G401 (cell line): Measurements from ENCODE around the gene EMILIN1. TPM values are rescaled to one million over a fixed set of nuclear protein-coding genes. Genes with fewer than 3 reads are reported as not detected.
"Not testable (repeated sequence)": the region's sequence is repeated elsewhere in the genome, so short reads cannot be mapped to it uniquely, and the experiment has no call there.

Experiments
- DNase-seq: peaks from one replicate; pipeline ENCODE4 v3.0.0-alpha.2; 2015; ENCODE audit warnings: low spot score
- in situ Hi-C: cut with HindIII; loops from 2 replicates; pipeline ENCODE4 v1.10.0; 2016; ENCODE audit warnings: low sequenced_read_pairs, mixed read lengths
- total RNA-seq: library from RNA; depleted of rRNA; stranded (reverse); fragments of >200 nt; shearing (Covaris generic); gene quantifications from 2 replicates; pipeline ENCODE4 v1.2.3, GENCODE V29; 2014

Gene EMILIN1
- total RNA-seq, 1 experiment from 2014 or later = 2.3 TPM

- DNase-seq, in situ Hi-C loops: not testable (repeated sequence)
Observed at GRCh38 chr2:27111392-27112078, 33.1 kb downstream of the EMILIN1 start.

GRCh38 chr2:27115519-27115918 lies 37.1 kb downstream of the EMILIN1 start:
- no peak for DNase-seq
- in situ Hi-C loops = no loop called here

DNA sequence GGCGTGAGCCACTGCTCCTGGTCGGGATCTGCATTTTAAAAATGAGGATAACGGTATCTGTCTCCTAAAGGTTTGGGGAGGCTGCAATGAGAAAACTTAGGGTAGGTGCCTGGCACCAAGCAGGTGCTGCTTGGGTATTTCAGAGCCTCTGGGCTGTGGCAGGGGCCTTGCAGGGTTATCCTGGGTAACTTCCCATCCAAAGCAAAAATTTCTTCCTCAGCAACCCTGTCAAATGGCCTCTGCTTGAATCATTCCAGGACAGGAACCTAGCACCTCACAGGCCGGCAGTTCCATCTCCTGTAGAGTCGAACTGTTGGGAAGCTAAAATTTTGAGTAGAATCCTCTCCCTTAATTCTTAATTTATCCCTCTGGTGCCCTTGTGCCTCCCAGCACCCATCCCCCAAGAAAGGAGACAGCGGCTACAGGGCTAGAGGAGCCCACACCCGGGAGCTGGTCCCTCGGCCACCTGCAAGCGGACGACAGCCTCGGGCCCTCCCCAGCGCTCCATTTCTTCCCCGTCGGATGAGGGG lies 39.6 kb downstream of the EMILIN1 start:
- in situ Hi-C loops = no loop called here
- peak; percentile 50 for DNase-seq

- peak; percentile 68 for DNase-seq
- in situ Hi-C loops = no loop called here
Observed at GRCh38 chr2:27118525-27119329, 40.3 kb downstream of the EMILIN1 start, which contains the start of gene CGREF1. TSS of gene CGREF1 (minus strand) at chr2:27119128. CDS start at chr2:27104366, 14,762 bp downstream.

GRCh38 chr2:27119330-27119670 lies 40.9 kb downstream of the EMILIN1 start:
- in situ Hi-C loops, DNase-seq: not testable (repeated sequence)

DNA sequence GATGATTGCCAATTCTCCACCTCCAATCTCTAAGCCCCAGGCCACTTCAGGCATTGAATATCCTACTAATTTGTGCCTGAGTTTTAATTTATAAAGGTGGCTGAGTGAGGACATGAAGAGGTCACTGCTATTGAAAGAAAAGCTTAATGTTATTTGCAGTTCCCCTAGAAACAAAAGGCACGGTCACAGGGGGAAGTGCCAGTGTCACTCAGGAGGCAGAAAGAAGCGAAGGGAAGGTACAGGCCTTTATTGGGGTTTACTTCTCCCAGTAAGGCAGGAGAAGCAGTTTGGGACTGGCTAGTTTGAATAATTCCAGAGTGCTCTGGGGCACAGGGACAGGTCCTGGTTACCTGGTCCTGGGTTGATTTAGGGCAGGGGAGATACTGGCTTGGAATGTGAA lies 43.5 kb downstream of the EMILIN1 start:
- in situ Hi-C loops = no loop called here
- no peak for DNase-seq

DNA sequence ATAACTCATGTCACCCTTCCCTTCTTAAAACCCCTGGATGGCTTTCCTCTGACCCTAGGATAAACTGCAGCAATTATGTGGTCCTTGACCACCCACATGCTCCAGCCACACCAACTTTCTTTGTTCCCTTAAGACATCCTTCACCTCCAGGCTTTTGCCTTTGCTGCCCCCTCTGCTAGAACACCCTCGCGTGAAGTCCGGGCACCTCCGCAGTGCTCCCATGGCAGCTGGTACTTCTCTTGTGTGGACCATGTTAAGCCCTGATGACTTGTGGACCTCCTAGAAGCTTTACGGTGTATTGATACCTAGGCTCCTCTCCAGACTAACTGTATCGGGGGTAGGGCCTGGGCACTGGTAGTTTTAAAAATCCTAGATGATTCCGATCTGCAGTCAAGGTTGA lies 44.4 kb downstream of the EMILIN1 start:
- DNase-seq = no peak
- in situ Hi-C loops = no loop called here

DNA sequence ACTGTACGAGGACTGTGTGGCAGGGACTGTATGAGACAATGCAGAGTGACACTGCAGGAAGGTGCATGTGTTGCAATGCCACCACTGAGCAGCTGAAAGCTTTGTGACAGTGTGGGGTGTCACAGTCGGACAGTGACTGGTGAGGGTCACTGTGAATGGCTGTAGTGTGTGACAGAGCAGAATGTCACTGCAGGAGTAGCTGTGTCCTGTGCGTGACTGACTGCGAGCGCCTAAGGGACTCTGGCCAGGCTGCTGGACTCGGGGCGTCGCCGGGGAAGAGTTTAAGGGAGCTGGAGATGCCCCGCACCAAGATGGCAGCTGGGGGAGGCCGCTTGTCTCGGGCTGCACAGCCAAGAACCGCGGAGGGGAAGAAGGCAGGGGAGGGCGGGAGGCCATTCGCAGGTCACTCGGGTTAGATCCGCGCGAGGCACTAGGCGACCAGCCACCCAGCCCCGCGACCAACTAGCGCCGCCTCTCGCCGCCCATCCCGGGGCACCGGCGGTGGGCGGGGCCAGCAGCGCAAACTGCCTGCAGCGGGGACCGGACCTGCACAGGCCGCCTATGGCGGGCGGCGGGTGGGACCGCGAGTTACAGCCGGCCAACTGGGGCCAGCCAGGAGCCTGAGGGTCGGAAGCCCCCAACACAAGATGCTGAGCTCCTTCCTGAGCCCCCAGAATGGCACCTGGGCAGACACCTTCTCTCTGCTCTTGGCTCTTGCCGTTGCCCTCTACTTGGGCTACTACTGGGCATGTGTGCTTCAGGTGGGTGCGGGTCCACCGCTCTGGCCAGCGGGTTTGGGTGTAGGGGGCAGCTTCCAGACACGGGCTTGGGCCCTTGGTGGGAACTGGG lies 45.1 kb downstream of the EMILIN1 start, which contains the start of gene ABHD1:
ABHD1 (plus strand) TSS at position 514 of the 849 bp plus-strand sequence; CDS start at position 648, 134 bp downstream.
- DNase-seq = peak; percentile 72

GRCh38 chr2:27125104-27125503 lies 46.7 kb downstream of the EMILIN1 start:
- in situ Hi-C loops = no loop called here
- no peak for DNase-seq

More for the DNA sequence above, 45.1 kb downstream of the EMILIN1 start, which contains the start of gene ABHD1:
- in situ Hi-C loops = no loop called here

DNA sequence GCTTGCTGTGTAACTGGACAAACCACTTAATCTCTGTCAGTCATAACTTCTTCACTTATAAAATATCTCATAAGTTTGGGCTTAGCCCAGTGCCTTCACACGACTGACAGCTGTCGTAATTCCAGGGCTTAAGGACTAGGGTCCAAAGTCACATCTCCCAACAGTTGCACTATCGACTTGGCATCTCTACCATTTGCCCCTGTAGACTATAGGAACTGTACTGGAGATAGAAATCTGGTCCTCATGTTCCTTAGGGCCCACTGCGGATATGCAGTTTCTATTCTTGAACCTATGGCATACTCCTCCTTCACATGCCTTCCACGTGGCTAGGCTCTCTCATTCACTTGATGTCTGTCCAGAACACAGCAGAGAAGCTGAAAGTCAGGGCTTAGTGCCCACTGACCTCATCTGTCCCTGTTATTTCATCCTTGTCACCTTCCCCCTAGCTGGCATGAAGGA lies 47.9 kb downstream of the EMILIN1 start:
- no peak for DNase-seq
- in situ Hi-C loops = no loop called here

DNA sequence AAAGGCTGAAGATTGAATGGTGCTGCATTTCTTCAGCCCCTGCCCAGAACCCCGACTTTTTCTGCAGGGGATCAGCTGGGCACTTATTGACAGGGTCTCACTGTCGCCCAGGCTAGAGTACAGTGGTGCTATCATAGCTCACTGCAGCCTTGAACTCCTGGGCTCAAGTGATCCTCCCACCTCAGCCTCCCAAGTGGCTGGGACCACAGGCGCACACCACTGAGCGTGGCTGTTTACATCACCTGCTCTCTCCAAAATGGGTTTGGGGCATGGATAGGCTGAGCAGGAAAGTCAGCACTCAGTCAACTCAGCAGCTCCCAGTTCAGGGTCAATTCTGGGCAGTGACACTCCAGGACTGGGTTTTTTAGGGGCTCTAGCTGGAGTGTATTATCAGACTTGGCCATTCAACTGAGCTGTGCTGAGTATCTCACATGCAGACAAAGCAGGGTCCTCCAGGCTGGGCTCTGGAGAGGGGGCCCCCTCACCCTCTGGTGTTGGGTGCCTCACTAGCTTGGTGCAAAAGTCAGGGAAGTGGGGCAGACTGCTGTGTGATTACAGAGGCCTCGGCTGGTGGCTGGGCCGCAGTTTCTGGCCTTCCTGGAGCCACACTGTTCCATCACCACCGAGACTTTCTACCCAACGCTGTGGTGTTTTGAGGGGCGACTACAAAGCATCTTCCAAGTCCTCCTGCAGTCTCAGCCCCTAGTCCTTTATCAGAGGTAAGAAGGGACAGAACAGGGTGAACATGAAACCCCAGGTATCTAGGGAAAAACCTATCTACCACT lies 49.7 kb downstream of the EMILIN1 start:
- in situ Hi-C loops = no loop called here

DNA sequence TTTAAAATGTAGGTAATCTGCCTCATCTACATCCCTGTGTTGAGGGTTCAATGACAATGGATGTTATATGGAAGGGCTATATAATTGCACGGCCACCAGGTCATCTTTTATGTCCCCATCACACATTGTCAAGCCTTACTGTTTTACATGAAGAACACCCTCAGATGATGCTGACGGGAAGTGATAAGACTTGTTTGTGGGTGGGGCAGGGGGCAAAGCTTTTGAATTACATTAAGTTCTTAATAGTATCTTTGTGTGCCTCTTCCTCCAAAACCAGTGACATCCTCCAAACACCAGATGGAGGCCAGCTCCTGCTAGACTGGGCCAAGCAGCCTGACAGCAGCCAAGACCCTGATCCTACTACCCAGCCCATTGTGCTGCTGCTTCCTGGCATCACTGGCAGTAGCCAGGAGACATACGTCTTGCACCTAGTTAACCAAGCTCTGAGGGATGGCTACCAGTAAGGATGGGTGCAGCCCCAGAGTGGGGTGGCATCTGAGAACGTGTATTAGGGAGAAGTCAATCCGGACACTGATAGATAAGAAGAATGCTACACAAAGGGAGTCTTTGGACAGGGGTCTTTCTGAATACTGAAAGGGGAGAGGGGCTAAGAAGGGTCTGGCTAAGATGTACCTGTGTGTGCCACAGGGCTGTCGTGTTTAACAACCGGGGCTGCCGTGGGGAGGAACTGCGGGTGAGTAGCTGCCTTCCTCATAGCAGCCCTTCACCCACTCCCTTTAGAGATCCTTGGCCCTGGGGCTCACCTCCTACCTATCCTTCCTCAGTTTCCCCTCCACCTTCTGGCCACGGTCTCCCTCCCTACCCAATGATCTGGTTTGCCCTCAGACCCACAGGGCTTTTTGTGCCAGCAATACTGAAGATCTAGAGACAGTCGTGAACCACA lies 50.5 kb downstream of the EMILIN1 start:
- no peak for DNase-seq
- in situ Hi-C loops = no loop called here

More for the DNA sequence above, 49.7 kb downstream of the EMILIN1 start:
- DNase-seq = no peak

DNA sequence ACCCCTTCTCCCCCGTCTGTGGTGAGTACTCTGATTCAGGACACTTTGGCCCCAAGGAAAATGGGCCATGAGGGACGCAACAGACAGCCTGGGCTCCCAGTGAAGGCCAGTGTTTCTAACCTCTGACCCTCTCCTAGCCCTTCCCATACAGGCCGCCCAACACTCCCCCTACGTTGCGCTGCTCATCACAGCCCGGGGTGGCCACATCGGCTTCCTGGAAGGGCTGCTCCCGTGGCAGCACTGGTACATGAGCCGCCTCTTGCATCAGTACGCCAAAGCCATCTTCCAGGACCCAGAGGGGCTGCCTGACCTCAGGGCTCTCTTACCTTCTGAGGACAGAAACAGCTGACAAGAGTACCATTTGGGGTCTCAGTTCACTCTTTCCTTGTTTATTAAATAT lies 52.0 kb downstream of the EMILIN1 start:
- in situ Hi-C loops = no loop called here
- DNase-seq = no peak

DNA sequence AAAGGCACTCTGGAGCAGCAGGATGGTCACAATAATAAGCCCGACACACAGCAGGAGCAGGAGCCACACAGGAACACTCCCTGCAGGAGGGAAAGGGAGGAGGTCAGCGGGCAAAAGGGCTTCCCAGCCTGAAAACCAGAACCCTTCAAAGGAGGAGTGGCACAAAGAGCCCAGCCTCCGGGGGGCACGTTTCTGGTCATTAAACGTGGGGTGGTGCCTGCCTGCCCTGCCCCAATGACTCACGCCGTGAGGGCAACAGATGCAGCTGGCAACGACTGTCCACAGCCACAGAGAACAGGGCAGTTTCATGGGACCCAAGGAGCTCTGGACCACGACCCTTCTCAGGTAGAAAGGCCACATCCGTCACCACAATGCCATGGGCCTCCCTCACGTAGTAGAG lies 53.0 kb downstream of the EMILIN1 start:
- in situ Hi-C loops = no loop called here
- no peak for DNase-seq

DNA sequence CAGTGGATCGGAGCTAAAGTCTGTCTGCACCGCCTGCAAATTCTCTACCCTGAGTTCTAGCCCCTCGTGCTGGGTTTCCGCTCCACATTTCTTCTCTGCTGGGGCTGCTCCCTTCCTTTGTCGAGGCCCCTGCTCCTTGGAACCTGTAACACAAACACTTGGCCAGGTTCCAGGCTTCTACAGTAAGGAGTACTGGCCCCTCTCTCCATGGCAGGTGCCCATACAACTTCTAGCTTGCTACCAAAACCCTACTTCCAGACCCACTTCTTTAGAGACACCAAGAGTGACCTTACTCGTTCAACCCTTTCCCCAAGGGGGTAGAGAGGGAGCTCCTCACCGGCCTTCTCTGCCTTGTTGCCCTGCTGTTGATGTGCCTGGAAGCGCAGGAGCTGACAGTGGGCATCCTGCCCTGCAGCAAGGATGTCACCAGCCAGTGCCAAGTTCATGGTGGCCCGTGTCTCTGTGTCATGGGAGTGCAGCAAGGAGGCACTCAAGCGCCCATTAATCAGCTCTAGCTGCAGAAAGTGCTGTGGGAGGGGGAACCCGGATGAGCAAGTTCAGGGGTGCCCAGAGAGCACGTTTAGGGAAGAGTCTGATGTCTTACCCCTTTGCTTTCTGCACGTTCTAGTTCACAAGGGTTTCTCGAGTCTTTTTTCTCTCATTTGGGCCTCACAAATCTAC lies 54.9 kb downstream of the EMILIN1 start:
- in situ Hi-C loops = no loop called here
- DNase-seq = peak; percentile 57

DNA sequence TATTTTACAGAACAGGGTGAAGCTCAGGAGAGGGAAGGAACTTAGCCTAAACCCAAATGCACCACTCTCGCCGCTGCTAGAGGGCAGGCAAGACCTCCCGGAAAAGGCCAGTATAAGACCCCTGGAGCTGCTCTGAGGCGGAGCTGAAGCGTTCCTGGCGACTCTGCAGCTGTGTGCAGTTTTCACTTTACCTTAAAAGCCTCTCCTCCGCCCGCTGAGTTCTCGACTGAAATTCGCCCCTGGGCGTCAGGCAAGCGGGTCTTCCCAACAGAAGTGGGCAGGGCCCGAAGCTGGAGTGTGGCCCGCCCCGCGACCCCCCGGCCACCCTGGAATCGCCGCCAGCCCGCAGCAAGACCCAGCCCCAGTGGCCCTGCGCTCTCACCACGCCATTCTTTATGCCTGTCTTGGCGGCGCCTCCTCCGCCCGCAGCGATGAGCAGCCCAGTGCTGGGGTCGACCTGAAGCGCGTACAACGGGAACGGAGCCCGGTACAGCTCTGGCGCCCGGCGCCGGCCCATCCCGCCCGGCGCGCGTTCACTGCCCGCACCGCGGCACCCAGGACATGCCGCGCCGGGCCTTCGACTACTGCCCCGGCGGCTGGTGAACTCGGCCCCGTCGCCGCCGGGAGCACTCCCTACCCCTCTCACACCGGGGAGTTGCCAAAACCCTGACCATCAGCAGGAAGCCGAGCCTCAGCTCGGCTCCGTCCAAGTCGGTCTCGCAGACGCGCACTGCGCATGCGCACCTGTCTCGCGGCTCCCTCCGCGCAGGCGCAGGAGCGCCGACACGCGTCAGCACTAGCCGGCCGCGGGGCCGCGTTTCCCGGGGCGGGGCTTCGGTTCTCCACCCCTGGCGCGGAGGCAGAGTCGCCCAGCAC lies 55.7 kb downstream of the EMILIN1 start, which contains the start of gene PREB:
PREB (minus strand) TSS at position 732 of the 876 bp plus-strand sequence; CDS start at position 517, 215 bp downstream.
- in situ Hi-C loops = no loop called here
- peak; percentile 94 for DNase-seq
